Fibroblast of lung (primary cell): ENCODE results near the gene NAA60.

ENCODE experiments used
- EZH2 ChIP-seq: IDR thresholded peaks from 2 replicates; pipeline ENCODE4 v1.5.1; 2012; ENCODE audit warnings: low read length, control low read depth, mild to moderate bottlenecking; ENCODE audit errors: missing control alignments
- TF ChIP-seq, protein P1 (sequence below), 2 donors: IDR thresholded peaks in 1 of 2; conservative IDR thresholded peaks in 1 of 2; 1 replicate in 1 of 2; 2 replicates in 1 of 2; pipeline ENCODE4 v1.5.1; 2011 to 2012; ENCODE audit warnings: low read length in 2 of 2, control low read depth in 1 of 2, inconsistent platforms in 1 of 2, low read depth in 1 of 2, mild to moderate bottlenecking in 1 of 2

DNA sequence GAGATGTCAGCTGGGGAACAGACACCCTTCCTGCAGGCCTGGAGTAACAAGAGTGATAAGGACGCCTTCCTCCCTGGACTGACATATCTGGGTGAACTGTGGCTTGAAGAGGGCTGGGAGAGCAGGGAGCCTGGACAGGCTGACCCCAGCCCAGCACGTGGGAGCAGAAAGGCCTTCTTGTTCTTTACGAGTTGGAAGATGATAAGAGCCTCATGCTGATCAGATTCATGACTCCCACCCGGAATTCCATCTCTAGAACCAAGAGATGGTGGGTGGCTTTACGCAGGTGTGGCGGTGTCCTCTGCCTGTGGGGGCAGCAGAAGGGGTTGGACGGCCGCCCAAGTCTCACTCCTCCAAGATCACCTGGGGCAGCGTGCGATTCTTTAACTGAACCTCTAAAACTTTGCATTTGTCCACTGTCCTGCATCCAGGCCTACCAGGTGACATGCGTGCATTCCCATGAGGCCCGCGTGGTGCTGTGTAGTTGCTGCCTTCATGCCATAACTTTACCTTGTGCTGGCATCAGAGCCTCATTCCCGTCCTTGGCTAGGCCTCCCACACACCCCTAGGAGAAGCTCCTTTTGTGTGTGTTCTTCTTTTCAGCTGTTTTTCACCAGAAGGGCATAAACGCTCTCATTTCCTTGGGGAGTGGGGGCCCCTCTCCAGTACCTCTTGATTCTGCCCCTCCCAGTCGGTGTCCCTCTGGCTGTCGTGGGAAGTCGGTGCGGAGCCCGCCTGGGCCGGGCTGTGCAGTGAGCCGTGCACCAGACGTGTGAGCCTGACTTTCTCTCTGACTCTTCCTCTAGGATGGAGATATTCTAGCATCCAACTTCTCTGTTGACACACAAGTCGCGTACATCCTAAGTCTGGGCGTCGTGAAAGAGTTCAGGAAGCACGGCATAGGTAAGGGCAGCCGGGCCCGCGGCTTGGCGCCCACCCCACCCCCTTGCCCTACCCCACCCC lies 38.5 kb downstream of the NAA60 start:
- TF ChIP-seq, protein P1, sequence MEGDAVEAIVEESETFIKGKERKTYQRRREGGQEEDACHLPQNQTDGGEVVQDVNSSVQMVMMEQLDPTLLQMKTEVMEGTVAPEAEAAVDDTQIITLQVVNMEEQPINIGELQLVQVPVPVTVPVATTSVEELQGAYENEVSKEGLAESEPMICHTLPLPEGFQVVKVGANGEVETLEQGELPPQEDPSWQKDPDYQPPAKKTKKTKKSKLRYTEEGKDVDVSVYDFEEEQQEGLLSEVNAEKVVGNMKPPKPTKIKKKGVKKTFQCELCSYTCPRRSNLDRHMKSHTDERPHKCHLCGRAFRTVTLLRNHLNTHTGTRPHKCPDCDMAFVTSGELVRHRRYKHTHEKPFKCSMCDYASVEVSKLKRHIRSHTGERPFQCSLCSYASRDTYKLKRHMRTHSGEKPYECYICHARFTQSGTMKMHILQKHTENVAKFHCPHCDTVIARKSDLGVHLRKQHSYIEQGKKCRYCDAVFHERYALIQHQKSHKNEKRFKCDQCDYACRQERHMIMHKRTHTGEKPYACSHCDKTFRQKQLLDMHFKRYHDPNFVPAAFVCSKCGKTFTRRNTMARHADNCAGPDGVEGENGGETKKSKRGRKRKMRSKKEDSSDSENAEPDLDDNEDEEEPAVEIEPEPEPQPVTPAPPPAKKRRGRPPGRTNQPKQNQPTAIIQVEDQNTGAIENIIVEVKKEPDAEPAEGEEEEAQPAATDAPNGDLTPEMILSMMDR (conservative IDR thresholded peaks at IDR 0.05 in 1 of 2, IDR thresholded peaks at IDR 0.05 in 1 of 2; ENCODE audit: low read depth in 1 of 2, low read length in 2 of 2): no peak
- TF ChIP-seq EZH2: no peak
